Hematopoietic multipotent progenitor cell treated with erythropoietin and hydrocortisone succinate and interleukin-3 and kit ligand, for 17 days (in vitro differentiated cells): ENCODE measurements around the gene ESYT1.

Experiments used
- DNase-seq: peaks from one replicate; pipeline ENCODE4 v3.0.0-alpha.2; 2015; ENCODE audit warnings: low spot score

Gene ESYT1, protein sequence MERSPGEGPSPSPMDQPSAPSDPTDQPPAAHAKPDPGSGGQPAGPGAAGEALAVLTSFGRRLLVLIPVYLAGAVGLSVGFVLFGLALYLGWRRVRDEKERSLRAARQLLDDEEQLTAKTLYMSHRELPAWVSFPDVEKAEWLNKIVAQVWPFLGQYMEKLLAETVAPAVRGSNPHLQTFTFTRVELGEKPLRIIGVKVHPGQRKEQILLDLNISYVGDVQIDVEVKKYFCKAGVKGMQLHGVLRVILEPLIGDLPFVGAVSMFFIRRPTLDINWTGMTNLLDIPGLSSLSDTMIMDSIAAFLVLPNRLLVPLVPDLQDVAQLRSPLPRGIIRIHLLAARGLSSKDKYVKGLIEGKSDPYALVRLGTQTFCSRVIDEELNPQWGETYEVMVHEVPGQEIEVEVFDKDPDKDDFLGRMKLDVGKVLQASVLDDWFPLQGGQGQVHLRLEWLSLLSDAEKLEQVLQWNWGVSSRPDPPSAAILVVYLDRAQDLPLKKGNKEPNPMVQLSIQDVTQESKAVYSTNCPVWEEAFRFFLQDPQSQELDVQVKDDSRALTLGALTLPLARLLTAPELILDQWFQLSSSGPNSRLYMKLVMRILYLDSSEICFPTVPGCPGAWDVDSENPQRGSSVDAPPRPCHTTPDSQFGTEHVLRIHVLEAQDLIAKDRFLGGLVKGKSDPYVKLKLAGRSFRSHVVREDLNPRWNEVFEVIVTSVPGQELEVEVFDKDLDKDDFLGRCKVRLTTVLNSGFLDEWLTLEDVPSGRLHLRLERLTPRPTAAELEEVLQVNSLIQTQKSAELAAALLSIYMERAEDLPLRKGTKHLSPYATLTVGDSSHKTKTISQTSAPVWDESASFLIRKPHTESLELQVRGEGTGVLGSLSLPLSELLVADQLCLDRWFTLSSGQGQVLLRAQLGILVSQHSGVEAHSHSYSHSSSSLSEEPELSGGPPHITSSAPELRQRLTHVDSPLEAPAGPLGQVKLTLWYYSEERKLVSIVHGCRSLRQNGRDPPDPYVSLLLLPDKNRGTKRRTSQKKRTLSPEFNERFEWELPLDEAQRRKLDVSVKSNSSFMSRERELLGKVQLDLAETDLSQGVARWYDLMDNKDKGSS

DNA sequence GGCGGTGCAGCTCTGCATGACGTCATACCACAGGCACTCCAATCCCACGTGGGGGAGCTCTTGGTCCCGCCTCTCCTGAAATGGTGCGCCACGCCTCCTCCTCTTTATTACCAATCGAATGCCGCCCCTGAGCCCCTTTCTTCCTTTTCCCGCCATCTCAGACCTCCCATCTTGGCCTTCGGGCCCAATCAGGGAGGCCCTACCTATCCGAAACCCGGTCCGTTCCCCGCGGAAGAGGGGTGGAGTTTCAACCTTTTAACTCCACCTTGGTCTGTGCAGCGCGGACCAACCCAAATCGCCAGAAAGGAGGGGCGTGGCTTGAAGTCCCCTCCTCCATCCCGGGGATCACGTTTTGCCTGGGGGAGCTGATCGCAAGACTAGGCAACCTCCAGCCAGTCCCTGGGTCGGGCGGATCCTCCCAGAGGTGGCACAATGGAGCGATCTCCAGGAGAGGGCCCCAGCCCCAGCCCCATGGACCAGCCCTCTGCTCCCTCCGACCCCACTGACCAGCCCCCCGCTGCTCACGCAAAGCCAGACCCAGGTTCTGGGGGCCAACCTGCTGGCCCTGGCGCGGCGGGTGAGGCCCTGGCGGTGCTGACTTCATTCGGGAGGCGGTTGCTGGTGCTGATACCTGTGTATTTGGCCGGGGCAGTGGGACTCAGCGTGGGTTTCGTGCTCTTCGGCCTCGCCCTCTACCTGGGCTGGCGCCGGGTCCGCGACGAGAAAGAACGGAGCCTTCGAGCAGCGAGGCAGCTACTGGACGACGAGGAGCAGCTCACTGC lies at the start of gene ESYT1:
ESYT1 (plus strand) TSS at position 380 of the 782 bp plus-strand sequence; CDS start at position 433, 53 bp downstream.
- peak; percentile 97 for DNase-seq

DNA sequence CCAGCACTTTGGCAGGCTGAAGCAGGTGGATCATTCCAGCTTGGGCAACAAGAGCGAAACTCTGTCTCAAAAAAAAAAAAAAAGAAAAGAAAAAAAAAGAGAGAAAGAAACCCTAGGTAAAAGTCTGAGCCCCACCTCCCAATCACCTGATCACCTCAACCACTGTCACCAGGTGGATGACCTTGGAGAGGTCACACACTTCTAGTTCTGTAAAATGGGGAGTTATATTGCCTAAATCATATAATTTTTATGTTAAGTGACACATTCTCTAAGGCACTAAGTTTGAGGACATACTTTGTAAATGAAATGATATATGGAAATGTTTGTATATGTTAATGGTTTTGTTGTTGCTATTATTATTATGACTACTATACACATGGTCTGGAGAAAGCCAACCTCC lies 49.6 kb upstream of the ESYT1 start:
- no peak for DNase-seq

DNA sequence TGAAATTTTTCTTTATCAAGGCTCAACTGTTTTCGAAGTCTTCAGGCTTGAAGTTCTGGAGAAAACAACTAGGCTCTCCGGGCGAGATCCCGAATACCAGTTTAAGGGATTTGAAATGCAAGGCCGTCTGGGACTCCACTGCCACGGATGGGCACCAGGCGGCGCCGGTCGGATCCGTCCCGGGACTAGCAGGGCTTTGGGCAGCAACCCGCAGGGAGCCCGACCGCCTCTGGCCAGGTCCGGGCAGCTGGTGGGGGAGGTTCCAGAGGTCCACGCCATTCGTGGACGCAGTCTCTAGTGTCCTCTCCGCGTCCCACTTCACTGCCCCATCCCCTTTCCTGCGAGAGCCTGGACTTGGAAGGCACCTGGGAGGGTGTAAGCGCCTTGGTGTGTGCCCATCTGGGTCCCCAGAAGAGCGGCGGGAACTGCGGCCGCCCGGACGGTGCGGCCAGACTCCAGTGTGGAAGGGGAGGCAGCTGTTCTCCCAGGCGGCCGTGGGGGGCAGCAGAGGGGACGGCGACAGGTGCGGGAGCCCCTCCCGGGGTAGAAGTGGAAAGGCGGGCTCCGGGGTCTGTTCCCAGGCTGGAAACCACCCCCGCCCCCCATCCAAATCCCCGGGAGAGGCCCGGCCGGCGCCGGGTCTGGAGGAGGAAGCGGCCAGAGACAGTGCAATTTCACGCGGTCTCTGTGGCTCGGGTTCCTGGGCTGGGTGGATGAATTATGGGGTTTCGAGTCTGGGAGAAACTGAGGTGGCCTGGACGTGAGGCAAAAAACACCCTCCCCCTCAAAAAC lies 48.9 kb upstream of the ESYT1 start:
- peak; percentile 50 for DNase-seq

DNA sequence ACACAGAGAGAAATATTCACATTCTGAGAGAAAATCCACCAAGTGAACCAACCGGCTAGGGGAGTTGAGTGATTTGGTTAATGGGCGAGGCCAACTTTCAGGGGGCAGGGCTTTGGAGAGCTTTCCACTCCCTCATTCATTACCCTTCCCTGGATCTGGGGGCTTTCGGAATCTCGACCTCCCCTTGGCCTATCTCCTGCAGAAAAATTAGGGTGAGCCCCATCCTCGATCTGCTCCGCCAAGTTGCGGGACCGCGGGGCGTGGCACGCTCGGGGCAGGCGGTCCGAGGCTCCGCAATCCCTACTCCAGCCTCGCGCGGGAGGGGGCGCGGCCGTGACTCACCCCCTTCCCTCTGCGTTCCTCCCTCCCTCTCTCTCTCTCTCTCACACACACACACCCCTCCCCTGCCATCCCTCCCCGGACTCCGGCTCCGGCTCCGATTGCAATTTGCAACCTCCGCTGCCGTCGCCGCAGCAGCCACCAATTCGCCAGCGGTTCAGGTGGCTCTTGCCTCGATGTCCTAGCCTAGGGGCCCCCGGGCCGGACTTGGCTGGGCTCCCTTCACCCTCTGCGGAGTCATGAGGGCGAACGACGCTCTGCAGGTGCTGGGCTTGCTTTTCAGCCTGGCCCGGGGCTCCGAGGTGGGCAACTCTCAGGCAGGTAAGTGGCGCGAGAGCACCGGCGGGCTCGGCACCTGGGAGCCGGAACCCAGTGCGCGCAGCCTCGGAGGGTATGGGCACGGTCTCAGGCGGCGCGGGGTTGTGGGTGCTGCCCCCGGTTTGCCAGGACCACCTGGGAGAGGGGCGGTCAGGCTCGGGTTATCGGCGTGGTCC lies 48.1 kb upstream of the ESYT1 start, which contains the start of gene ERBB3:
ERBB3 (plus strand) TSS at position 443 of the 833 bp plus-strand sequence; CDS start at position 579, 136 bp downstream.
- DNase-seq = peak; percentile 39

DNA sequence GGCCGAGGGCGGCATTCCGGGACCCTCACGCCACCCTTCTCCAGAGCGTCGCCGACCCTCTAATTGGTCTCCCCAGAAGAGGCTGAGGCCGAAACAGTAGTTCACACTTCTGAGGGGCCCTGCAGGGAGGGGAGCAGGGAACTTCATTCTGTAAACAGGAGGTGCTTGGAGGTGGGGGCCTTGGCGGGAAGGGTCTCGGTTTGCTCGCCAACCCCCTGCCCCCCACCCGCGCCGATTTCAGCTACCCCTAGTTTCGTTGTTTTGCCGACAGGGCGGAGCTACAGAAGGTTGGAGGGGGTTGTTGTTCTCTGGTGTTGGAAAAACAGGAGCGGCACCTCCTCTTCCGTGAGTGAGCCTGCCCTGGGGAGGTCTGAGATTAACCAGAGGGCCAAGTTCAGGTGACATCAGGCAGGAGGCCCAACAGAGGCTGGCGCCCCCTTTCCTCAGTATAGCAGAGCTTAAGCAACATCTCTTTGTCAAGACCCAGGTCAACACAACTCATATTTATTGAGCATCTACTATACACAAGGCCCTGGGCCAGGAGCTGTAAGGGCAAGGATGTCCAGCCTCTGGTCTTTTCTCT lies 47.4 kb upstream of the ESYT1 start:
- no peak for DNase-seq

DNA sequence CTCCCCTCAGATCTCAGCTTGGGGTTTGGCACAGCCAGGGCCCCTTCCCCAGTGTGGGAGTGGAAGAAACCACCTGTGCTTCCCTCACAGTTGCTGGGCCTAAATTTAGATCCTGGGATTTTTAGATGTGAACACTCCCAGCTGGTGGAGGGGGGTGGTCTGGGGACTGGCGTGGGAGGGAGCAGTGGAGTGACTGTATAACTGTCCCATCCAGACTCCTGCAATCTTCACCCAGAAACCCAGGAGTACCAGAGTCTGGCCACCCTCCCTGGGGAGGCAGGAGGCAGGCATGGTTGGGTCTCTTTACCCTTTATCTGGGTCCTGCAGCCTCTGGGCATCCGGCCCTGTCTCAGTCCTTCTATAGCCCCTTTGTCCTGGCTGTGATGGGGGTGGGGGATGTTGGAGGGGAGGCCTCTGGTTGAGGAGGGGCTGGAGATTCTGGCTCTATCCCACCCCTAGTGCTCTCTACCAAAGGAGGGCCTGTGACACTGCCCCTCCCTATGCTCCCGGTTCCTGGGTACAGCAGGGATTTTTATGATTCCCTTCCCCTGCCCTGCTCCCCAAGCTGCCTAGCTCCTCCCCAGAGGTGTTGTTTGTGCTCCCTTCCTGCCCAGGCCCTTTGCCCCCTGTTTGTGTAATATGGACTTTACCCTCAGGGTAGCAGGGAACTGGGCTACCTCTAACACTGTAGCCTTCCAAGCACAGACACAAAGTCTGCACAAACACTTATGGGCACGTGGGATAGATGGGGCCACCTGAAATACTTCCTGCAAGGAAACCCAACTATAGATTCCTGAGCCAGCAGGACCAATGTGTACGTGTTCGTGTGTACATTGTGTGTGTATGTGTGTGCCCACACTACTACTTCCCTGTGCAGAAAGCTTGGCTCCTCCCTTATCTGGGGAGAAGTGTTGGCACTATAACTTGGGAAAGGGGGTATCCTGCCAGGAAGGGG lies 46.4 kb upstream of the ESYT1 start:
- no peak for DNase-seq

DNA sequence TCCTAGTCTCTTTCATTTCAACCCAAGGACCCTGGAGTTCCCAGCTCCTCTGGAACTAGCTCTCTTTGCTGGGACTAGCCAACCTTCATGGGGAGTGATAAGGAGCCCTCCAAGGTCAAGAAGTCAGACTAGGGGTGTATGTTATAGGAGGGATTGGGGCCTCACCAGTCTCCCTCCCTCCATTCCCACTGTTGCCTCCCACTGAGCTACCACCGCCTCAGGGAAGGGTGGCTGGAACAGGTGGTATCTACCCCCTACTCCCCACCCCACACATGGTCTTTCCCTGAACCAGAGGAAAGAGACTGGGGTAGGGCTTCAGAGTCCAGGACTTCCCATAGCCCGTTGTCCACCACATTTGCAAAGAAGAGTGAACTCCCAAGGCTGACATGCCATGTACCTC lies 45.7 kb upstream of the ESYT1 start:
- no peak for DNase-seq

DNA sequence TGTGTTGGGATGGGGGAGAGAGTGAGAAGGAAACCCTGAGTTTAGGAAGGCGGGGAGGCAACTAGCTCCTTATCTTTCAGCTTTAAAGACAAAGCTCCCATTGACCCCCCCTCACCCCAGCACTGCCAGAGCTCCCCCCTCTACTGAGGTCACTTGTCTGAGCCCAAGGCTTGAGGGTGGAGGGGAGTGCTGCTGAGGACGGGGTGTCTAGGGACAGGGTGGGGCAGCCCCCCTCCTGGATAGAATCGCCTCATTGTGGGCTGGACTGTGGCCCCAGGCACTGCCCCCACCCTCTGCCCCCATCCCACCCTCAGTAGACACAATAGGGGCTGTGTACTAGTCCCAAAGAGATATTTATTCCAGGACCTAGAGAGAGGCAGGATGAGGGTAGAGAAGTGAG lies 45.1 kb upstream of the ESYT1 start:
- no peak for DNase-seq

DNA sequence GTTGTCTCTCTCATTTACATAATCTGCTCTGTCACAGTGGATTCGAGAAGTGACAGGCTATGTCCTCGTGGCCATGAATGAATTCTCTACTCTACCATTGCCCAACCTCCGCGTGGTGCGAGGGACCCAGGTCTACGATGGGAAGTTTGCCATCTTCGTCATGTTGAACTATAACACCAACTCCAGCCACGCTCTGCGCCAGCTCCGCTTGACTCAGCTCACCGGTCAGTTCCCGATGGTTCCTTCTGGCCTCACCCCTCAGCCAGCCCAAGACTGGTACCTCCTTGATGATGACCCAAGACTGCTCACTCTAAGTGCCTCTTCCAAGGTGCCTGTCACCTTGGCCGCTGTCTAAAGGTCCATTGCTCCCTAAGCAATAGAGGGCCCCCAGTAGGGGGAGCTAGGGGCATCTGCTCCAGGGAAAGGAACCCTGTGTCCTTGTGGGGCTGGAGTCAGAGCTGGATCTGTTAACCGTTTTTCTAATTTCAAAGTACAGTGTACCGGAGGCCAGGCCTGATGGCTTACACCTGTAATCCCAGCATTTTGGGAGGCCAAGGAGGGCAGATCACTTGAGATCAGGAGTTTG lies 43.0 kb upstream of the ESYT1 start:
- peak; percentile 55 for DNase-seq

DNA sequence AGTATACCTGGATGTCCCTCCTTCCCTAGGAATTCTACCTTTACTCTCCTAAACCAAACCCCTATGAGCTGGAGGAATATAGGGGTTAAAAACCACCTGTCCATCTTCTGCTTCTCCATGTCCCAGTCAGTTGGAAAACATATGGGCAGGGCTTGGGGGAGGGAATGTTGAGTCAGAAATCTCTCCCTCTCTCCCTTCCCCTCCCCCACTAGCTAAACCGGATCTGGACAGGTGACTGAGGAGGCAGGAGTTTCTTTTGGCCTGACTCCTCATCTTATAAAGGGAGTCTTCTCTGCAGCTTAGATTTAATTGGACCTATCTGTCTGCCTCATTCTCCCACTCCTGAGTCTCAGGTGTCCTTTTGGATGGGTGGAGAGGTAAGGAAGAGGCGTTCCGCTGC lies 42.0 kb upstream of the ESYT1 start:
- no peak for DNase-seq

DNA sequence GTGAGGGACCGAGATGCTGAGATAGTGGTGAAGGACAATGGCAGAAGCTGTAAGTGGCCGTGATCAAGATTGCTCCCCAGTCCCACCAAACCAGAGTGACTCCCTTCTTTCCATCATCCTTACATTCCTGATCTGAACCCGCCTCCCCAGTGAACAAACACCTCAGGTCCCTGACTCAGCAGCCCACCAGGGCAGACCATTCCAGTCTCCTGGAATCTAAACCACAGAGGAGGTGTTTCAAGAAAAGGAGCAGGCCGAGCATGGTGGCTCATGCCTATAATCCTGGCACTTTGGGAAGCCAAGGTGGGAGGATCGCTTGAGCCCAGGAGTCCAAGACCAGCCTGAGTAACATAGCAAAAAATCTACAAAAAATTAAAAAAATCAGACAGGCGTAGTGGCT lies 41.5 kb upstream of the ESYT1 start:
- no peak for DNase-seq

DNA sequence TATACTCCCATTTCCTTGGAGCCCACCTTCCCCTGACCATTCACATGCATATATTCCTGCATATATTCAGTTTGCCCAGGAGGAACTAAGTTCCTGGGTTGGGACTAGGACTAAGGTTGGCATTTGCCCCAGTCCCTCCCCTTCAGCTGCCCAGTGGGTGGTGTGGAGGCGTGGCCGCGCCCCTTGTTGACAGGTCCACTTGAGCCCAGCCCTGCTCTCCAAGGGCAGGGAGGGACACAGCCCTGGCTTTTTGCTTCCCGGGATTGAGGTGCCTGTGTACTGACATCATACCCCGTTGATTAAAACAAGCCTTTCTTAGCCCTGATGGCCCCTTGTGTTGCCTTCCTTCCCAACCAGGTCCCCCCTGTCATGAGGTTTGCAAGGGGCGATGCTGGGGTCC lies 40.8 kb upstream of the ESYT1 start:
- DNase-seq = no peak

DNA sequence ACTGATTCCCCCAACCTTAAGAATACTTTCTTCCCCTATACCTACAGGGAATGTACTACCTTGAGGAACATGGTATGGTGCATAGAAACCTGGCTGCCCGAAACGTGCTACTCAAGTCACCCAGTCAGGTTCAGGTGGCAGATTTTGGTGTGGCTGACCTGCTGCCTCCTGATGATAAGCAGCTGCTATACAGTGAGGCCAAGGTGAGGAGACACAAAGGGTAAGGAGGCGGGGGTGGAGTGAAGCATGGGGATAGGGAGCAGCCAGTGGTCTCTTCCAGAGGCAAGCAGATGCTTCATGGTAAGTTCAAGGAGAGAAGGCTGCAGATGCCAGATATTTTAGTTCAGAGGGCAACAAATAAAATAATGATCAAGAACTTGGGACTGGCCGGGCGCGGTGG lies 30.3 kb upstream of the ESYT1 start:
- DNase-seq = no peak

DNA sequence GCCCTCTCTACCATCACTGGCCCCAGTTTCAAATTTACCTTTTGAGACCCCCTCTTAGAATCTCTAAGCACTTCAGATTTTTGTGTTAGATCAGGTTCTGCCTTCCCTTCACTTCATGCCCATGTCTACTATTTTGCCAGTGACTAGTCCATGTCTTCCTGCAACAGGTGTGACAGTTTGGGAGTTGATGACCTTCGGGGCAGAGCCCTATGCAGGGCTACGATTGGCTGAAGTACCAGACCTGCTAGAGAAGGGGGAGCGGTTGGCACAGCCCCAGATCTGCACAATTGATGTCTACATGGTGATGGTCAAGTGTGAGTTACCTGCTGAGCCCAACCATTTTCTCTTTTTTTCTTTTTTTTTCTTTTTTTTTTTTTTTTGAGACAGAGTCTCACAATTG lies 29.5 kb upstream of the ESYT1 start:
- no peak for DNase-seq

DNA sequence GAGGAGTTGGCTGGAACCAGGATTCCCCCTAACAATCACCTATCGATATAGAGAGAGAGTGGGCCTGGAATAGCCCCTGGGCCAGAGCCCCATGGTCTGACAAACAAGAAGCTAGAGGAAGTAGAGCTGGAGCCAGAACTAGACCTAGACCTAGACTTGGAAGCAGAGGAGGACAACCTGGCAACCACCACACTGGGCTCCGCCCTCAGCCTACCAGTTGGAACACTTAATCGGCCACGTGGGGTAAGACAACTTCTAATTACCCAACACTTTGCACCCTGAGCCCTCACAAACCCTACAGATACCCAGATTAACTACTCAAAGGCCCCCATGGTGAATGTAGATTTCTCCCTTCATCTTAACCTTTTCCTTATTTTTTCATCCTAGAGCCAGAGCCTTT lies 28.3 kb upstream of the ESYT1 start:
- DNase-seq = no peak

DNA sequence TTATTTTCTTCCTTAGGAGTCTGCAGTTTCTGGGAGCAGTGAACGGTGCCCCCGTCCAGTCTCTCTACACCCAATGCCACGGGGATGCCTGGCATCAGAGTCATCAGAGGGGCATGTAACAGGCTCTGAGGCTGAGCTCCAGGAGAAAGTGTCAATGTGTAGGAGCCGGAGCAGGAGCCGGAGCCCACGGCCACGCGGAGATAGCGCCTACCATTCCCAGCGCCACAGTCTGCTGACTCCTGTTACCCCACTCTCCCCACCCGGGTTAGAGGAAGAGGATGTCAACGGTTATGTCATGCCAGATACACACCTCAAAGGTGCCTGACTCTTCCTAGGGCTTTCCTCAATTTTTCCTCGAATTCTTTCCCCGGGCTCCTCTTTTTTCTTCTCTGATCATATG lies 27.0 kb upstream of the ESYT1 start:
- DNase-seq = no peak

DNA sequence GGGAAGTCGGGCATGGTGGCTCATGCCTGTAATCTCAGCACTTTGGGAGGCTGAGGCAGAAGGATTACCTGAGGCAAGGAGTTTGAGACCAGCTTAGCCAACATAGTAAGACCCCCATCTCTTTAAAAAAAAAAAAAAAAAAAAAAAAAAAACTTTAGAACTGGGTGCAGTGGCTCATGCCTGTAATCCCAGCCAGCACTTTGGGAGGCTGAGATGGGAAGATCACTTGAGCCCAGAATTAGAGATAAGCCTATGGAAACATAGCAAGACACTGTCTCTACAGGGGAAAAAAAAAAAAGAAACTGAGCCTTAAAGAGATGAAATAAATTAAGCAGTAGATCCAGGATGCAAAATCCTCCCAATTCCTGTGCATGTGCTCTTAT lies 25.4 kb upstream of the ESYT1 start:
- DNase-seq = no peak

DNA sequence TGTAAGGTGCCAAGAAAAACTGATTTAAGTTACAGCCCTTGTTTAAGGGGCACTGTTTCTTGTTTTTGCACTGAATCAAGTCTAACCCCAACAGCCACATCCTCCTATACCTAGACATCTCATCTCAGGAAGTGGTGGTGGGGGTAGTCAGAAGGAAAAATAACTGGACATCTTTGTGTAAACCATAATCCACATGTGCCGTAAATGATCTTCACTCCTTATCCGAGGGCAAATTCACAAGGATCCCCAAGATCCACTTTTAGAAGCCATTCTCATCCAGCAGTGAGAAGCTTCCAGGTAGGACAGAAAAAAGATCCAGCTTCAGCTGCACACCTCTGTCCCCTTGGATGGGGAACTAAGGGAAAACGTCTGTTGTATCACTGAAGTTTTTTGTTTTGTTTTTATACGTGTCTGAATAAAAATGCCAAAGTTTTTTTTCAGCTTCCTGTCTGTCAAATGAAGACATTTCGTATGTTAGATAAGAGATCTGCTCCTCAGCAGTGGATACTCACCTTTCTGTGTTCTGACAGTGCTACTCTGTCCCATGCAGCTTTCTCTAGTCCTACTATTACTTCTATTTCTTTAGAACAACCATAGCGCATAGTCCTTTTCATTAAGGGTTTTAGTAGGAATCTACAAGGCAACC lies 24.9 kb upstream of the ESYT1 start:
- DNase-seq = no peak
